Skin of body (tissue), 2 donors: ENCODE data around the gene DLGAP4. TPM values are rescaled to one million over a fixed set of nuclear protein-coding genes. Genes with fewer than 3 reads are reported as not detected.

Experiments
- DNase-seq: peaks from one replicate; lab custom pipeline; 2025; lab: John Stamatoyannopoulos, UW
- total RNA-seq: library from RNA; depleted of rRNA; stranded (reverse); fragments of >200 nt; gene quantifications from one replicate; pipeline ENCODE4 v1.2.3, GENCODE V29; 2014

Gene DLGAP4
- total RNA-seq, 1 donor from 2014 or later = 22.3 TPM

DNA sequence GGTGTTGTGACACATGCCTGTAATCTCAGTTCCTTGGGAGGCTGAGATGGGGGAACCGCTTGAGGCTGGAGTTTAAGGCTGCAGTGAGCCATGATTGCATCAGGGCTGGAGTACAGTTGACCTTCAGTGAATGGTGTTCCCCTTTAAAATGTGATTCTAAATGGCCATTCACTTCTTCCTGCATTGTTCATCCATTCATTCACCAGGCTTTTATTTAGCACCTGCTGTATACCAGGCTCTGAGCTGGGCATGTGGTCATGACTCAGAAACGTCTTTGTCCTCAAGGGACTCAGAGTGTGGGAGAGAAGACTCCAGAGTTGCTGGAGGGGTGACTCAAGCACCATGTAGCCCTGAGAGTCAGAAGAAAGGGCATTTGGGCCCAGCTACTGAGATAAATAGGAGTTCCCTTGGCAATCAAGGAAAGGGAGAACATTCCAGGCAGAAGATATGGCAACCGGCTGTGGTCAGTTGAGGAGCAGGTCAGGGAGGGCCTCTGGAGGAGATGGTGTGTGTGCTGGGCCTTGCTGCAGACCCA is 101.1 kb downstream of the DLGAP4 start:
- DNase-seq = no peak

DNA sequence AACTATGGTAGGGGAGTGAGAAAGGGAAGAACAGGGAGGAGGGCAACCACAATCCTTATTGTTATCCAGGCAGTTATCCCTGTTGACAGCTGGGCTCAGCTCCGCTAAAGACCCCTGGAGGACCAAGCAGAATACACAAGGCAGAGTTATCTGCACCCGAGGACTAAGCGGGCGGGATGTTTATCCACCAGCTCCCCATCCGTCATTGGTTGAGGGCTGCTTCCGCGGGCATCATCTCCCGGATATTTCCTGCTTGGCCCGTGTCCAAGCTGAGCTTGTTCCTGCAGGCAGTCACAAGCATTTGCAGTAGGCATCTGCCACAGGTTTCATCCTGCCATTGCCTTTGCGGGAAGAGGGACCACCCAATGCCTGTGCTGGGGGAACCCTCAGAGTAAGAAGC is 102.1 kb downstream of the DLGAP4 start:
- peak; percentile 11 for DNase-seq

DNA sequence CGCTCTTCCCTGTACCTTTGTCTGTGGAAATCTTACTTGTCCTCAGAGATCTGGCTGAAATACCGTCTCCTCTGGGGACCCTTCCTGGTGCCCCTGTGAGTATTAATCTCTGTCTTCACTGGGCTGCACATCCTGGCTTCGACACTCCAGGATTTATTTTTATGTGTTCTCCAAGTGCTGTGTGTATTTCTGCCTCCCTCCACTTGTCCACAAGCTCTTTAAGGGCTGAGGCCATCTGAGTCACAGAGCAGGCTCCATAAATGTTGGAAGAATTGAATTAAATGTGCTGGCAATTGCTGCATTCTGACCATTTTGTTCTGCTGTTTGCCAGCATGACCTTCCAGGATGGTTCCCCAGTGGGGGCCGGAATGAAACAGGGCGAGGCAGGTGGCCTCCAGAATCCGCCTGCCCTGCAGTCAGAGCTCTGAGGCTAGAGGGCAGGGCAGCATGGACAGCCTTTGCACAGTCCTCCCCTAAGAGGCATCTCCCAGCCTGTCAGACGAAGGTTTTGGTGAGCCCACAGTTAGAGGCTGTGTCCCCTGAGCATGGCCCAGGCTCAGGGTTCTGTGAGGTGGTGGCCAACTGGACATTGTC is 105.8 kb downstream of the DLGAP4 start:
- DNase-seq = no peak

- DNase-seq = no peak
Observed at GRCh38 chr20:36415475-36416002, 109.4 kb downstream of the DLGAP4 start.

GRCh38 chr20:36418711-36419110 is 112.6 kb downstream of the DLGAP4 start:
- no peak for DNase-seq

GRCh38 chr20:36421641-36422040 is 115.5 kb downstream of the DLGAP4 start:
- DNase-seq = no peak

- no peak for DNase-seq
Observed at GRCh38 chr20:36424314-36424713, 118.2 kb downstream of the DLGAP4 start.

DNA sequence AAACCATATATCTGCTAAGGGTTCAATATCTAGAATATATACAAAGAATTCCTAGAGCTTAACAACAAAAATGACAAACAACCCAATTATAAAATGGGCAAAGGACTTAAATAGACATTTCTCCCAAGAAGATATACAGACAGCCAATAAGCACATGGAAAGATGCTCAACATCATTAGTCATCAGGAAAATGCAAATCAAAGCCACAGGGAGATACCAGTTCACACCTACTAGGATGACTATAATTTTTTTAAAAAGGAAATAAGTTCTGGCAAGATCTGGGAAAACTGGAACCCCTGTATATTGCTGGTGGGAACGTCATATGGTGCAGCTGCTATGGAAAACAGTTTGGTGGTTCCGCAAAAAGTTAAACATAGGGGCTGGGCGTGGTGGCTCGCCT is 119.0 kb downstream of the DLGAP4 start:
- no peak for DNase-seq

GRCh38 chr20:36431604-36432003 is 125.5 kb downstream of the DLGAP4 start:
- no peak for DNase-seq

- DNase-seq = no peak
Observed at GRCh38 chr20:36432096-36432495, 126.0 kb downstream of the DLGAP4 start.

DNA sequence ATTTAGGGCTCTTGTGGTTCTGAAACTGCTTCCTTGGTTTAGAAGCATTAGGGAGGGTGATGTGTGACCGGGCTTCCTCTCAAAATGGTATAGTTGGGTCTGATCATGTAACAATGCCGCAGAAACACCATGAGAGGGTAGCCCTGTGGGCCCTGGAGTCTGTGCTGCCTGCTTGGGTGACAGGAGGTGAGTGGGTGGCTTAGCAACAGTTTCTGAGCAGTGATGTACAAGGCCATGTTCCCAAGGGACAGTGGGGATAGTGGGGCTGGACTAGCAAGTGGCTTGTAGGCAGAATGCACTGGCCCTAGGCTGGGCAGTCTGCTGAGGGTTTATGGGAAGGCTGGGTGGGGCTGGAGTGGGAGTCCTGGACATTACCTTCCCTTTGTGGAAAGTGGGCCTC is 128.2 kb downstream of the DLGAP4 start:
- no peak for DNase-seq

DNA sequence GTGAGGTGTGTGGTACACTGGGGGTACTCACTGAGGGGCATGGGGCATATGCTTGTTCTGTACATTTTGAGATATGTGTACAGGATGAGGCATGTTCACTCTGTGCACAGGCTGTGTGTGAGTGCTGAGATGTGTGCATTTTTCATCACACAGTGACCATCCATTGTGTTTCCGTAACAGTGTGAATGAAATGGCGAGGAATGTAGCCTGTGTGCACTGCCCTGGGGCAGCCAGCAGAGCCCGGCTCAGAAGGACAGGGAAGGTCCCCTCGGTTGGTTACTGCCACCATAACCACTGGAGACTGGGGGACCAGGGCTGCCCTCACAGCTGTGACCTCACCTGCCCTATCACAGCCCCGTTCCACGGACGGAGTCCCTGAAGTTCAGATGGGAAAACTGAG is 129.0 kb downstream of the DLGAP4 start:
- no peak for DNase-seq

GRCh38 chr20:36435592-36436541 is 129.7 kb downstream of the DLGAP4 start:
- no peak for DNase-seq

GRCh38 chr20:36439040-36439730 is 133.0 kb downstream of the DLGAP4 start:
- DNase-seq = peak; percentile 3

DNA sequence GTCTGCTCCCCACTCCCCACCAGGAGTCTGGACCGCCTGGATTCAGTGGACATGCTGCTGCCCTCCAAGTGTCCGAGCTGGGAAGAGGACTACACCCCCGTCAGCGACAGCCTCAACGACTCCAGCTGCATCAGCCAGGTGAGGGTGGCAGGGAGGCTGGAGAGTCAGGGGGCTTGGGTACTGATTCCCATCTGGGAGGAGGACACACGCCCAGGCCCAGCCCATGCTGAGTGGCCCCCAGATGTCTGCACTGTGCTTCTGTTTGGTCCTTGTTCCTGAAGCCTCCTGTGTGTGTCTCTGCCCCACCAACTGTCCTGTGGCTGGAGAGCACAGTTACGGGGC is 133.6 kb downstream of the DLGAP4 start:
- no peak for DNase-seq

DNA sequence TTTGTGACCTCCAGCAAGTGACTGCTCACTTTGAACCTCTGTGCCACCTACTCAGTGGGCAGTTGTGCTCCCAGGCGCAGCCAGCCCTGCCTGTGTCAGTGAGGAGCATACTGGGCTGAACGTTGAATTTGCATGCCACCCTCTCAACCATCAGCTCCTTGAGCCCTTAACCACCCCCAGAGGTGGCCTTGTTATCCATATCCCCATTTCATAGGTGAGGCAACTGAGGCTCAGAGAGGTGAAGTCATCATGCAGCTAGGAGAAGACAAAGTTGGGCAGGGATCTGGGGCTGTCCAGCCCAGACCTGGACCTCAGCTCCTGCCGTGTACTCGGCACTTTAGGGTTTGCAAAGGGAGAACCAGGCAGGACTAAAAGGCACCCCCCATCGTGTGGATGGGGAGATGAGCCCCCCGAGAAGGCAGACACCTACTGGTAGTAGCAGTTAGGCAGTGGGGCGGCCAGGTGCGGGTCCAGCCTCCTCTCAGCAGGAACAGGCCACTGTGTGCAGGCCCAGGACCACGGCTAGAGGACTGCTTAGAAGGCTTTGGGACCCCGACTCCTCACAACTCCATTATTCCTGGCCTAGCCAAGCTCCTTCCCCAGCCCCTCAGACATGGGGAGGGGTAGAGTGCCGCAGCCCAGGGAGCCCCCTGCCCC is 134.4 kb downstream of the DLGAP4 start:
- DNase-seq = no peak

- no peak for DNase-seq
Observed at GRCh38 chr20:36441027-36441414, 134.9 kb downstream of the DLGAP4 start.

- DNase-seq = no peak
Observed at GRCh38 chr20:36441416-36441815, 135.3 kb downstream of the DLGAP4 start.

- no peak for DNase-seq
Observed at GRCh38 chr20:36445847-36446246, 139.7 kb downstream of the DLGAP4 start.

DNA sequence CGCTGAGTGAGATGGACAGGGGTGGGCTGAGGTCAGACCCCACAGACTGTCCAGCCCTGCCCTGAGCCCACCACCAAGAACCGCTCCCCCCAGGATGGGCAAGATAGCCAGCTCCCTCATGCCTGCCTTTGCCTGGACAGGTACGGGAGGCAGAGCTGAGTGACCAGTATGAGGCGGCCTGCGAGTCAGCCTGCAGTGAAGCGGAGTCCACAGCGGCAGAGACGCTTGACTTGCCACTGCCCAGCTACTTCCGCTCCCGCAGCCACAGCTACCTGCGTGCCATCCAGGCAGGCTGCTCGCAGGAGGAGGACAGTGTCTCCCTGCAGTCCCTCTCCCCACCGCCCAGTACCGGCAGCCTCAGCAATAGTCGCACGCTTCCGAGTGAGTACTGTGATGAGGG is 140.4 kb downstream of the DLGAP4 start:
- no peak for DNase-seq

DNA sequence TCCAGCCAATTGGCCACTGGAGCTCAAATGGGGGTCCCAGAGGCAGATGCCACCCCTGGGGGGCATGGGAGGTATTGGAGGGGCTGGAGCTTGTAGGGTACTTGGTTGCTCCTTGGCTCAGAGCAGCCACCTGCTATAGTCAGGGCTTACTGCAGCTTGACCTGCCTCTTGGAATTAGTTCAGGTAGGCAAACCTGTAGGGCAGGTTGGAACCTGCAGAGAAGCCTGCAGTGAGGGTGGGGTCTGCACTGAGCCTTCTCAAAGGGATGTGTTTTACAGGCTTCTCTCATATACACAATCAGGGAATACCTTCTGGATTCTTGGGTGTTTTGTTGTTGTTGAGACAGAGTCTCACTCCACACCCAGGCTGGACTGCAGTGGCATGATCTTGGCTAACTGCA is 141.0 kb downstream of the DLGAP4 start:
- DNase-seq = no peak
